Hepatocyte (in vitro differentiated cells): Measurements from ENCODE around the gene CNPY4. TPM values are rescaled to one million over a fixed set of nuclear protein-coding genes. Genes with fewer than 3 reads are reported as not detected.

ENCODE experiments used
- DNase-seq: peaks from one replicate; pipeline ENCODE4 v3.0.0-alpha.2; 2016; ENCODE audit warnings: low spot score
- H2AFZ ChIP-seq: fragments of 200-600 bp; sonication (generic); 2 replicates; pipeline ENCODE4 v1.6.0; 2016; ENCODE audit warnings: antibody characterized with exemption, mild to moderate bottlenecking
- H3K27ac ChIP-seq: fragments of 200-600 bp; sonication (generic); 2 replicates; pipeline ENCODE4 v1.5.1; 2016; ENCODE audit warnings: mild to moderate bottlenecking
- H3K27me3 ChIP-seq: fragments of 200-600 bp; sonication (generic); 2 replicates; pipeline ENCODE4 v1.6.1; 2016
- H3K36me3 ChIP-seq: fragments of 200-600 bp; sonication (generic); replicated peaks from 2 replicates; pipeline ENCODE4 v1.5.1; 2016; ENCODE audit warnings: low read depth; ENCODE audit not compliant: insufficient read depth
- H3K4me1 ChIP-seq: fragments of 200-600 bp; sonication (generic); 2 replicates; pipeline ENCODE4 v1.5.1; 2016; ENCODE audit warnings: mild to moderate bottlenecking, moderate library complexity; ENCODE audit not compliant: insufficient read depth
- H3K4me2 ChIP-seq: fragments of 200-600 bp; sonication (generic); 2 replicates; pipeline ENCODE4 v1.6.0; 2016
- H3K4me3 ChIP-seq: fragments of 200-600 bp; sonication (generic); 2 replicates; pipeline ENCODE4 v1.5.1; 2016; ENCODE audit warnings: mild to moderate bottlenecking
- H3K79me2 ChIP-seq: fragments of 200-600 bp; sonication (generic); 2 replicates; pipeline ENCODE4 v1.6.0; 2017; ENCODE audit warnings: mild to moderate bottlenecking
- H3K9me2 ChIP-seq: fragments of 200-600 bp; sonication (generic); replicated peaks from 2 replicates; pipeline ENCODE4 v1.6.0; 2017; ENCODE audit warnings: mild to moderate bottlenecking; ENCODE audit not compliant: insufficient read depth
- H3K9me3 ChIP-seq: fragments of 200-600 bp; sonication (generic); 2 replicates; pipeline ENCODE4 v1.5.1; 2016; ENCODE audit warnings: low read depth, mild to moderate bottlenecking
- H4K20me1 ChIP-seq: fragments of 200-600 bp; sonication (generic); 2 replicates; pipeline ENCODE4 v1.6.0; 2016; ENCODE audit warnings: mild to moderate bottlenecking; ENCODE audit not compliant: insufficient read depth, poor library complexity, severe bottlenecking
- CTCF ChIP-seq: fragments of 200-600 bp; sonication (generic); IDR thresholded peaks from 2 replicates; pipeline ENCODE4 v1.5.1; 2016; ENCODE audit warnings: antibody characterized with exemption, mild to moderate bottlenecking; ENCODE audit not compliant: poor library complexity
- EZH2 ChIP-seq: fragments of 200-600 bp; sonication (generic); IDR thresholded peaks from 2 replicates; pipeline ENCODE4 v1.6.1; 2016; ENCODE audit warnings: antibody characterized with exemption, mild to moderate bottlenecking, borderline replicate concordance
- EZH2phosphoT487 ChIP-seq: fragments of 200-600 bp; sonication (generic); IDR thresholded peaks from one replicate; pipeline ENCODE4 v1.6.1; 2018; ENCODE audit warnings: antibody characterized with exemption, mild to moderate bottlenecking, low read depth, moderate library complexity; ENCODE audit not compliant: unreplicated experiment, severe bottlenecking
- WGBS: methylation state at CpG from one replicate; pipeline ENCODE4 v1.1.6; 2016; ENCODE audit warnings: low lambda C conversion rate; ENCODE audit errors: missing lambda C conversion rate; 5-methylcytosine and 5-hydroxymethylcytosine counted together
- polyA plus RNA-seq: library from polyadenylated mRNA; unstranded; fragments of >200 nt; fragmentation: Nextera tagmentation; extraction: Ambion mirVana; gene quantifications from 2 replicates; pipeline ENCODE4 v1.2.1, GENCODE V29; 2016
- total RNA-seq: library from RNA; depleted of rRNA; stranded (reverse); fragments of >200 nt; gene quantifications from 2 replicates; pipeline ENCODE4 v1.2.3, GENCODE V29; 2014

CNPY4 gene
- total and polyA plus RNA-seq, 2 experiments from 2014 or later = 27.4 to 28.1 TPM

- H3K36me3 ChIP-seq = no peaks in the 10 kb centered on the region
- peak within 1 kb of the TSS; percentile 46 for H3K4me3 ChIP-seq
- peaks cover 37% of the 10 kb centered on the region for H3K79me2 ChIP-seq
- peak within 1 kb of the TSS; percentile 50 for H2AFZ ChIP-seq
- no peaks in the 10 kb centered on the region for H3K27me3 ChIP-seq
- H3K4me2 ChIP-seq = peak within 1 kb of the TSS; percentile 97
- TF ChIP-seq EZH2phosphoT487 = no peak
- peak; percentile 99 for DNase-seq
- 1% methylated on average over 38 of the region's 46 CpGs for WGBS
- H3K9me2 ChIP-seq = no peaks in the 10 kb centered on the region
- peak within 1 kb of the TSS; percentile 60 for H3K27ac ChIP-seq
- H3K4me1 ChIP-seq = peaks cover 4% of the 10 kb centered on the region
- no peaks in the 10 kb centered on the region for H3K9me3 ChIP-seq
- no peaks in the 10 kb centered on the region for H4K20me1 ChIP-seq
These were observed 29.3 kb downstream of the CNPY4 start, which contains the start of gene LAMTOR4 for GRCh38 chr7:100148559-100149328. TSS of gene LAMTOR4 (plus strand) at chr7:100148918. CDS start at chr7:100148973, 55 bp downstream.

- Histone ChIP-seq H3K27me3 (no peaks in the 10 kb centered on the region), H3K9me3 (no peaks in the 10 kb centered on the region), H3K4me2 (no peak overlapping the region), H3K27ac (no peak overlapping the region), H4K20me1 (no peaks in the 10 kb centered on the region), H3K79me2 (peaks cover 40% of the 10 kb centered on the region), H3K36me3 (no peaks in the 10 kb centered on the region), H3K9me2 (no peaks in the 10 kb centered on the region), H3K4me3 (no peak overlapping the region), H2AFZ (no peak overlapping the region), H3K4me1 (peaks cover 12% of the 10 kb centered on the region)
- DNase-seq = no peak
- TF ChIP-seq EZH2phosphoT487 (no peak), EZH2 (no peak), CTCF (no peak)
These were observed 33.0 kb downstream of the CNPY4 start for GRCh38 chr7:100152404-100152803.

GRCh38 chr7:100152937-100153666 is 33.7 kb downstream of the CNPY4 start:
- Histone ChIP-seq H3K4me2 (no peak overlapping the region), H2AFZ (no peak overlapping the region), H3K4me1 (peaks cover 15% of the 10 kb centered on the region), H3K27ac (peak overlapping the region; percentile 73), H3K27me3 (no peaks in the 10 kb centered on the region), H3K4me3 (no peak overlapping the region), H3K36me3 (no peaks in the 10 kb centered on the region), H3K79me2 (peaks cover 46% of the 10 kb centered on the region), H3K9me2 (no peaks in the 10 kb centered on the region), H3K9me3 (no peaks in the 10 kb centered on the region), H4K20me1 (no peaks in the 10 kb centered on the region)
- no peak for DNase-seq
- WGBS = 94% methylated on average over 18 of the region's 18 CpGs
- TF ChIP-seq CTCF = no peak
- TF ChIP-seq EZH2phosphoT487 = no peak
- no peak for TF ChIP-seq EZH2
